Stomach (tissue), 4 donors: ENCODE measurements around the gene OR51B2.

Experiments
- EP300 ChIP-seq: sonication (generic); formaldehyde crosslinking; IDR thresholded peaks from one replicate; pipeline ENCODE4 v1.6.1; 2017; ENCODE audit warnings: antibody characterized with exemption
- POLR2A ChIP-seq, 4 donors: fragments of 450-650 bp; IDR thresholded peaks; one replicate each; pipeline ENCODE4 v1.6.1; 2016; ENCODE audit warnings: antibody characterized with exemption in 4 of 4, control low read depth in 2 of 4, mild to moderate bottlenecking in 1 of 4, moderate library complexity in 1 of 4
- POLR2AphosphoS5 ChIP-seq, 3 donors: sonication (generic); formaldehyde crosslinking; IDR thresholded peaks; one replicate each; pipeline ENCODE4 v1.6.1; 2016; ENCODE audit warnings: antibody characterized with exemption in 3 of 3
- TF ChIP-seq, protein P1 (sequence below), 7 experiments: fragments of 450-650 bp in 4 of 7; fragments of 200-600 bp in 3 of 7; sonication (generic) in 3 of 7; IDR thresholded peaks; one replicate each; pipeline ENCODE4 v1.5.1; 2016 to 2019; ENCODE audit warnings: antibody characterized with exemption in 7 of 7, control low read depth in 2 of 7, mild to moderate bottlenecking in 1 of 7

- no peak for TF ChIP-seq POLR2A (IDR thresholded peaks at IDR 0.05)
- TF ChIP-seq, protein P1, sequence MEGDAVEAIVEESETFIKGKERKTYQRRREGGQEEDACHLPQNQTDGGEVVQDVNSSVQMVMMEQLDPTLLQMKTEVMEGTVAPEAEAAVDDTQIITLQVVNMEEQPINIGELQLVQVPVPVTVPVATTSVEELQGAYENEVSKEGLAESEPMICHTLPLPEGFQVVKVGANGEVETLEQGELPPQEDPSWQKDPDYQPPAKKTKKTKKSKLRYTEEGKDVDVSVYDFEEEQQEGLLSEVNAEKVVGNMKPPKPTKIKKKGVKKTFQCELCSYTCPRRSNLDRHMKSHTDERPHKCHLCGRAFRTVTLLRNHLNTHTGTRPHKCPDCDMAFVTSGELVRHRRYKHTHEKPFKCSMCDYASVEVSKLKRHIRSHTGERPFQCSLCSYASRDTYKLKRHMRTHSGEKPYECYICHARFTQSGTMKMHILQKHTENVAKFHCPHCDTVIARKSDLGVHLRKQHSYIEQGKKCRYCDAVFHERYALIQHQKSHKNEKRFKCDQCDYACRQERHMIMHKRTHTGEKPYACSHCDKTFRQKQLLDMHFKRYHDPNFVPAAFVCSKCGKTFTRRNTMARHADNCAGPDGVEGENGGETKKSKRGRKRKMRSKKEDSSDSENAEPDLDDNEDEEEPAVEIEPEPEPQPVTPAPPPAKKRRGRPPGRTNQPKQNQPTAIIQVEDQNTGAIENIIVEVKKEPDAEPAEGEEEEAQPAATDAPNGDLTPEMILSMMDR (IDR thresholded peaks at IDR 0.05): no peak
- no peak for TF ChIP-seq EP300
- TF ChIP-seq POLR2AphosphoS5 (IDR thresholded peaks at IDR 0.05): no peak
Observed at GRCh38 chr11:5288108-5288905, 35.8 kb downstream of the OR51B2 start.
